Muscle of back (tissue), 10 donors: ENCODE measurements around the gene ADM. TPM values are rescaled to one million over a fixed set of nuclear protein-coding genes. Genes with fewer than 3 reads are reported as not detected.

Experiments used
- polyA plus RNA-seq, 10 donors: library from polyadenylated mRNA; unstranded; fragments of 120-200 nt; gene quantifications; one replicate each; pipeline ENCODE4 v1.2.1, GENCODE V29; 2013; ENCODE audit not compliant: insufficient read length in 10 of 10

The ADM gene
- polyA plus RNA-seq, 10 donors, result 7.7 to 19.4 (median 9.8) TPM

Other genes starting within 250 kb of the ADM start
- 10 to 100 TPM; 16.7 to 35.0 (median 23.7) TPM for gene SBF2, start 10.9 kb upstream of the ADM start, polyA plus RNA-seq
- gene AMPD3, start 150.2 kb downstream of the ADM start, polyA plus RNA-seq, result 1 to 10 TPM; 3.1 to 4.9 (median 3.9) TPM
- gene RNF141, start 236.1 kb downstream of the ADM start, polyA plus RNA-seq, result 10 to 100 TPM; 17.2 to 27.4 (median 22.3) TPM